ENCODE measurements around the gene MERTK.
"Not testable (repeated sequence)": the region's sequence is repeated elsewhere in the genome, so short reads cannot be mapped to it uniquely, and the experiment has no call there.

The MERTK gene

DNA sequence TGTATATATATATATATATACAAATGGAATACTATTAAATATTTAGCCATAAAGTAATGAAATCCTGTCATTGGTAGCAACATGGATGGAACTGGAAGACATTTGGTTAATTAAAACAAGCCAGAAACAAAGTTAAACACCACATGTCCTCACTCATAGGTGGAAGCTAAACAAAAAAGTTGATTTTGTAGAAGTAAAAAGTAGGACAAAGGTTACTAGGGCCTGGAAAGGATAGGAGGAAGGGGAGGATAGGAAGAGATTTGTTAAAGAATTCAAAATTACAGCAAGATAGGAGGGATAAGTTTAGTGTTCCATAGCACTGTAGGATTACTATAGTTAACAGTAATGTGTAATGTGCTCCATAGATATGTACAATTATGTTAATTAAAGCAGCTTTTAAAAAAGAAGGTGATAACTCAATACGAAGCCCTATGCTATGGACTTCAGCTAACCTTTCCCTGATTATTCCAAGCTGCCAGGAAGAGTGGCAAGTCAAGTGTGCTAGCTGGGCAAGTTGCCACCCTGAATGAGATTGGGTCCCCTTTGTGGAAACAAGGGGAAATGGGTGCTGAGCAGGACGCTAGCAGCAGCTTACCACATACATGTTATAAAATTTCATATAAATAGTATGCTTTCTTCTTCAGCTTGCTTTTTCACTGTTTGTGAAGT lies 12.3 kb downstream of the MERTK start:
- no peak for DNase-seq

DNA sequence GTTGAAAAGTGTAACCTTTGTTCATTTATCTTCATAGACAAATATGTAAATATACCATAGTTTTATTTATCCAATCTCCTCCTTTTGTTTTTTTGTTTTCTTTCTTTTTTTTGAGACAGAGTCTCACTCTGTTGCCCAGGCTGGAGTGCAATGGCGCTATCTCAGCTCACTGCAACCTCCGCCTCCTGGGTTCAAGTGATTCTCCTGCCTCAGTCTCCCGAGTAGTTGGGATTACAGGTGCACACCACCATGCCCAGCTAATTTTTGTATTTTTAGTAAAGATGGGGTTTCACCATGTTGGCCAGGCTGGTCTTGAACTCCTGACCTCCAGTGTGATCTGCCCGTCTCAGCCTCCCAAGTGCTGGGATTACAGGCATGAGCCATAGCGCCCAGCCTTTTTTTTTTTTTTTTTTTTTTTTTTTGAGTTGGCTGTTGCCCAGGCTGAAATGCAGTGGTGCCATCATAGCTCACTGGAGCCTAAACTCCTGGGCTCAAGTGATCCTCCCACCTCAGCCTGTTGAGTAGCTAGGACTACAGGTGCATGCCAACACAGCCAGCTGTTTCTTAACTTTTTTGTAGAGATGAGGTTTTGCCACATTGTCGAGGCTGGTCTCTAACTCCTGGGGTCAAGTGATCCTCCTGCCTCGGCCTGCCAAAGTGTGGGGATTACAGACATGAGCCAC lies 13.0 kb downstream of the MERTK start:
- DNase-seq, result not testable (repeated sequence)

- DNase-seq, result no peak
Observed at GRCh38 chr2:111912547-111912946, 14.1 kb downstream of the MERTK start.

DNA sequence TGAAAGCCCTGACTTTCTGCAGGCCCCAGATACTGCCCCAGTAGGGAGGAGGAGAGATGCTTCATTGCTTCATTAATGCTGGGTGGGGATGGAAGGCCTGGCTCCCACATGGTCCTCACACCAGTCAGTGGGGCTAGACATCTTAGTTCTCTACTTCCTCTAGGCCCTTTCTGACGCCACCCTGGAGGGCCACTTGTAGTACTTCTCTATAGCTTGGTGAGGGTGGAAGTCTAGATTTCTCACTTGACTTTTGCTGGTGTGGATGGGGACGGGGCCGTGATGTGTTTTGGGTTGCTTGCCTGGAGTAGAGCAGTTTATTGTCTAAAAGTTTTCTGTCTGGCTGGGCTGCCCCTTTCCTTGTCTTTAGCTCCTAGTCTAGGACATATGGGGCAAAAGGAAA lies 18.7 kb downstream of the MERTK start:
- DNase-seq, result no peak

DNA sequence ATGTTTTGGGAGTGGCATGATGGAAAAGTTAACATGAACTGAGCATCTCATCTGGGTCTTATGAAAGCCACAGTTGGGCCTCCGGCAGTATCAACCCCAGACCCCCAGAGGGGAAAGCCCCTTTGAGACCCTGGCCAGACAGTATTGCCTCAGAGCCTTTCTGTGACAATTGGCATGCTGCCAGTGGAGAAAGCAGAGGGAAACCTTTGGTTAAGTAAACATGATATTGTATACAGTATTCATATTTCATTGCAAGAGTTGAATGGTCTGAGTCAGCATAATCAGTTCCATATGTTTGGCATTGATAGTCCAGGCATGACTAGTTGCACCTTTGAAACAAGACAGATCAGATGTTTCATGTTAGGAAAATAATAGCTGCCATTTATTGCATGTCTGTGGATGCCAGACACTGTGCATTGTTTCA lies 20.0 kb downstream of the MERTK start:
- no peak for DNase-seq

GRCh38 chr2:111919365-111919764 lies 21.0 kb downstream of the MERTK start:
- DNase-seq, result no peak

DNA sequence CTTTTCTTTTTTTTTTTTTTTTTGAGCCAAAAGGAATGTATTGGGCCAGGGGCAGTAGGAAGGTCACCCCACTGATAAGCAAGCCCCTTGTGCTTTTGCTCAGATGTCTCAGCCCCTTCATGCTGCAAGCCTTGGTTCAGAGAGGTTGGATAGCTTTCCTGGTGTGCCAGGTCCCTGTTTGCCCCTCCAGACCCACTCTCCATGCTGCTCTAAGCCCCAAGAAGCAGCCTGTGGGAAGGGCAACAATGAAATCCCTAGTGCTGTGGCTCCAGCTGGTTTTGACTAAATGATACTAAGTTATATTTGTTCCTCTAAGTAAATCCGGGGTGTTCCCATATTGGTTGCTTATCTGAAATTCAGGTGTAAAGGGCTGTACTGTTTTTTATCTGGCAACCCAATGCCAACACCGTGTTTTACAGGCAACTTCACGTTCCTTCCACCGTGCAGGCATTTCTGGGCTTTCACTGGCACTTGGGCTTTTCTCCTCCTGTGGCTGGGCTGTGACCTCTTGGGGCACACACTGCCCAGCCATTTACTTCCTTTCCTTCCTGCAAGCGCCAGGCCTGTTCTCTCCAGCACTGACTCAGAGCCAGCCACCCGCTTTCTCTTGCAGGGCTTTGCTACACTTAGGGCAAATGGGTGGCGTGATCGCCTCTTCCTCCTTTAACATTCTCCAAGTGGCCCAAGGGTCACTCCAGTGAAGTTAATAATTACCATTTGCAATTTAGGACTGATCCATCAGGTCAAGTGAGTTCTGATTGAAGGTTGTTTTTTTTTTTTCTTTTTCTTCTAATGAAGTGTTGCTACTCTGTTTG lies 21.6 kb downstream of the MERTK start:
- no peak for DNase-seq

DNA sequence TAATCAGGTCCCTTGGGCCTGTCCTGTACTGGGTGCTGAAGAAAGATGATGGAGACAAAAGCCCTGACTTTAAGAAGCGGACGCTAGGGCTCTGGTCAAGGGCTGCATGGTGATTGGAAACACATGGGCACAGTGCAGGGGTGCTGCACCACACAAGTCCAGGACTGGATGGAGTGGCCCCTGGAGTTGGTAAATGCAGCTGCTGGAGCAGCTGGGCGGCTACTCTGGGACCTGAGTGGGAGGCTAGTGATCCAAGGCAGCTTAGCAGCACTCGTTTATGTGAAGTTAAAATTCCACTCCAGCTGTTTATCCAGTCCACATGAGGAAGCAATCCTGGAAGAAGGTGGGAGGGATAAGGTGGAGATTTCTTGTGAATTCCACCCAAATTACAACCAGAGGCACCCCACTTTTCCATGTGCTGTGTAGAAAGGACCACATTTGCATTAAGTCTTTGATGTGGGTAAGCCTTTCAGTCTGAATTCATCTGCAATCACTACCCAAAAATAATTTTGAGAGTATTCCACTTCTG lies 24.9 kb downstream of the MERTK start:
- DNase-seq, result no peak

DNA sequence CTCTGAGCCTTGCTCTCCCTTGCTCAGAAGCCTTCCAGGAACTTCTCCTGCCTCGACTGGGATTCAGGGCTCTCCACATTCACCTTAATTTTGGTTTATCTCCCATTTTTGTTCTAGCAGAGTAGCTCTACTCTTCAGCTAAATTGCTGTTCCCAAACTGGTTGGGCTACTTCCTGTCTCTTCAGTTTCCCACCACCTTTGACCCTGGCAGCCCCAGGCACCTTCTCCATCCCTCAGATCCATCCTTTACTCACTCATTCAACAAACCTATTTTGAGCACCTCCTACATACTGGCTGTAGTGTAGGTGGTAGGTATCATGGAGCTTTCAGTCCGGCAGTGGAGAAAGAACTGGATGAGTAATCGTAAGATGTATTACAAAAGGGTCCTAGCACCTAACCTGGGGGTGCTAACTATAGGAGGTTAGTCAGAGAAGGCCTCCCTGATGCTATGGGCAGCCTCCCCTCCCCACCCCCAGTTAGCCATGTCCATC lies 26.3 kb downstream of the MERTK start:
- no peak for DNase-seq

GRCh38 chr2:111927723-111928122 lies 29.3 kb downstream of the MERTK start:
- no peak for DNase-seq

DNA sequence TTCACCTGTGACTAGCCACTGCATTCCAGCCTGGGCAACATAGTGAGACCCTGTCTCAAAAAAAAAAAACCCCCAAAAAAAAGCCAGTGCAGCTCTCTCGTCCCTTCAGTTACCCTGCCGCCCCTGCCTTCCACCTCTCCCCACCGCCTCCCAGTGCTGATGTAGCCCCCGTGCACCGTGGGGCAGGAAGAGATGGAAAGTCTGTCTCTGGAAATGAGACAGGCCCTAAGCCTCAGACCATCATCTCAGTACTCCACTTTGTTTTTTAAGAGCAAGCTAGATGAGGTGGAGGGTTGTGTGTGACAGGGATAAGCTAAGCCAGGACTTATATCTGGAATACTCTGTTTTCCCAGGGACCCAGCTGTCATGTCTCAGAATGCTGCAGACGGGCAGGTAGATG lies 32.0 kb downstream of the MERTK start:
- no peak for DNase-seq

DNA sequence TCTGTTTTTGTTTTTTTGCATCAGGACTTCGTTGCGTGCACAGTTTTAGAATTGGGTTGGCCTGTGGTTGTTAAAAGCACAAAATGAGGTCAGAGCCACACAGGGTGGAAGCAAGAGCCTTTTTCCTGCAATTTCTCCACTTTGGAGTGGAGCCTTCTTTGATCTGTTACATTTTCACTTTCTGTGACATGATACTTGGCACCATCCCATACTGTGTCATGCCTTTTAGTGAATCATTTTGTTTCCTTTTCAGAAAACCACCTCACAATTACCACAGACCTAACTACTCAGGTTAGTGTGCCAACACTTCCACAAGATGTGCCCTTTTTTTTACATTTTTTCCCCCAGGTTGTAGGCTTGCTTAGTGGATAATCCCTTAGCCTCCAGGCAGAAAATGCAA lies 32.5 kb downstream of the MERTK start:
- no peak for DNase-seq

GRCh38 chr2:111932841-111933291 lies 34.5 kb downstream of the MERTK start:
- no peak for DNase-seq

GRCh38 chr2:111933900-111934299 lies 35.5 kb downstream of the MERTK start:
- DNase-seq, result not testable (repeated sequence)

DNA sequence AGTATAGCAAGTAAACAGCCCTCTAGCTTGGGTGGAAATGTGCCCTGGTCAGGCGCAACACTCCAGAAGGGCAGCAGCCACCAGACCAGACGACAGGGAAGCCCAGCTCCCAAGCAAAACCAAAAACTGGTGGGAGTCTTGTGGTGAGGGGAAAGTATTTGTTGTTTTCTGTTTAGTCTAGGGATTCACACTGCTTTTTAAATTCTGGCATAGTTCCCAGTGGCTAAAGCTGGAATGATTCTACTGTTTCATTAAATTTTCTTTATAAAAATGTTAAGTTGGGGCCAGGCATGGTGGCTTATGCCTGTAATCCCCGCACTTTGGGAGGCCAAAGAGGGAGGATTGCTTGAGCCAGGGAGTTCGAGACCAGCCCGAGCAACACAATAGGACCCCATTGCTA lies 38.5 kb downstream of the MERTK start:
- no peak for DNase-seq

DNA sequence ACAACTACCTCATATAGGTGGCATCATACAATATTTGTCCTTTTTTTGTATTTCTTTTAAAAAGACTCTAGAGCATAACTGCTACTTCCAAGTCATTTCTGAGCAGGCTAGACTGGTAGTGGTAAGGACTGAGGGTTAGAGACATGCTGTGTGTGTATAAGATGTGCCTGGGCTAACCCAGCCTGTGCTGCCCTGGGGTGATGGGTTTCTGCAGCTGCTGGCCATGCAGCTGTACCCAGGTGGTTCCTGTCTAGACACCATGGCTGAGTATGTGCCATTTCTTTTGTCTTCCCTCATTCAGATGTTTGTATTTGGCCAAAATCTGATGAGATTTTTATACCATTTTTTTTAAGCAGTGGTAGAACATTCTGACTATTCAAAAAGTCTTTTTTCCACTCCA lies 40.0 kb downstream of the MERTK start:
- no peak for DNase-seq

DNA sequence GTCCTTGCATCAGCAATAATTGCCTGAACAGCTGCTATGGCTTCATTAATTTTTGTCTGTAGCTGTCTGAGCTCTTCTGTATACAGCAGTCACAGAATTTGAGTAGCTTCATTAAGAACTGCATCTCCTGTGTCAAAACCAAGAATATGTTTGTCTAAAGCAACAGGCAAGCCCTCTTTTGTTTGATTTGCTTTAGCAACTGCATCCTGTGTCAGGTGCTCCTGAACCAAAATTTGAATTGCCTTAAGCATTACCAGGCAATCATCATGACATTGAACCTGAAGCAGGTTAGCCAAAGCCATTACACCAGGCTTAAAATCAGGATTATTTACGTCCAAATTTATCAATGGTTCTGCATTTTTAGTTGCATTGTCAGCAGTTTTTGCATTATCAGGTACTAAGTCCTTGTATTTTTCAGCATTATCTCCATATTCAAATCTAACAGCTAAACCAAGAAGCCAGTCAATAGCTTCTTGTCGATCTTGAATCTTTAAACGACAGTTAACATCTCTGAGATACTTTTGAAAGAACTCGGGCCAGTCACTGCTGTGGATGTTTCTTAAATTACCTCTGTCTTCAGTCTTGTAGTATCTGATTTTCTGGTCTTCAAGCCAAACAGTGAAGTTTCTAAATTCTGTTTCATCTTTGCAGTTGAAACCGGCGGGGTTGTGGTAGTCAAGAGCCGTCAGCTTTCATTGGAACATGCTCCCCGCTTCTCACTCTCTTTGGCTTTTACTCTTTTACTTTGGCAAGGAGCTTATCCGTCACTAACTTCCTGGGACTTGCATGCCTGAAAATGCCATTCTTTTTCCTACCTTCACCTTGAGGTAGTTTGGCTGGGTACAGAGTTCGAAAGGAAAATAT lies 42.2 kb downstream of the MERTK start:
- DNase-seq, result no peak

DNA sequence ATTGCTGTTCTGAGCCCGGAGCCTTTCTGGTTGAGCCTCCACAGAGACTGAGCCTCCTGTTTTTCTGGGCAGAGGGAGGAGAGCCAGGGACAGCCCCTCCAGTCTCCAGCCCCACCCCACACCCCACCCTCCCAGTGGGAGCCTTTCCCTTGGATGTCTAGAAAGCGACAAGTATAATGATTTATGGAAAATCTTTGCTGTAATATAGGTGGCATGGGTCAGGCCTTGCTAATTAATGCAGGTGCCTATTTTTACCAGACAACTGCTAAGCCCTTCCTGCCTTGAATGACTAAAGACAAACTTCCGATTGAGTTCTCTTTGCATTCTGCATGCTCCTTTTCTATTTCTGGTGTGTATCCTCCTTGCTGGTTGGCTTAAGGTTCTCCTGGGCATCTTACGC lies 43.1 kb downstream of the MERTK start:
- DNase-seq, result no peak

- no peak for DNase-seq
Observed at GRCh38 chr2:111944531-111945210, 46.3 kb downstream of the MERTK start.

GRCh38 chr2:111945444-111946293 lies 47.3 kb downstream of the MERTK start:
- DNase-seq, result no peak
